Naive thymus-derived CD8-positive, alpha-beta T cell (primary cell): Measurements from ENCODE around the gene LYPLA2. TPM values are rescaled to one million over a fixed set of nuclear protein-coding genes. Genes with fewer than 3 reads are reported as not detected.

Experiments used
- ATAC-seq, 2 donors: fragments of 150-1000 bp; cut with Tn5 transposase in 1 of 2; sonication (Bioruptor Pico), chemical (Tn5 transposase) in 1 of 2; 1 replicate in 1 of 2; 2 replicates in 1 of 2; pipeline ENCODE4 v1.10.0; 2021; ENCODE audit warnings: mild to moderate bottlenecking in 2 of 2, moderate library complexity in 2 of 2
- POLR2A ChIA-PET: fragments of 350-600 bp; sonication (Branson Sonifier 250); formaldehyde crosslinking; loops from one replicate; lab custom pipeline; 2021; ENCODE audit warnings: antibody characterized with exemption; lab: Charles Lee
- DNase-seq, 10 donors: peaks; one replicate each; pipeline versions ENCODE4 v3.0.0 to v3.0.0-alpha.2; 2020 to 2022
- H3K27ac Mint-ChIP-seq, 10 donors: one replicate each; pipeline ENCODE4 v1.8.0; 2020 to 2022; ENCODE audit warnings: mild to moderate bottlenecking in 10 of 10, mixed read lengths in 10 of 10, moderate library complexity in 4 of 10, inconsistent platforms in 1 of 10
- H3K27me3 Mint-ChIP-seq, 5 donors: one replicate each; pipeline ENCODE4 v1.8.0; 2021 to 2022; ENCODE audit warnings: mixed read lengths in 5 of 5
- H3K36me3 Mint-ChIP-seq, 3 donors: one replicate each; pipeline ENCODE4 v1.8.0; 2020 to 2022; ENCODE audit warnings: mixed read lengths in 3 of 3, mild to moderate bottlenecking in 2 of 3, inconsistent platforms in 1 of 3
- H3K4me1 Mint-ChIP-seq, 4 donors: one replicate each; pipeline ENCODE4 v1.8.0; 2021 to 2022; ENCODE audit warnings: mixed read lengths in 4 of 4
- H3K4me3 Mint-ChIP-seq, 10 donors: one replicate each; pipeline ENCODE4 v1.8.0; 2020 to 2022; ENCODE audit warnings: mild to moderate bottlenecking in 10 of 10, mixed read lengths in 10 of 10, moderate library complexity in 6 of 10, inconsistent platforms in 1 of 10
- H3K9me3 Mint-ChIP-seq, 9 donors: one replicate each; pipeline ENCODE4 v1.8.0; 2020 to 2022; ENCODE audit warnings: mixed read lengths in 9 of 9, mild to moderate bottlenecking in 3 of 9, inconsistent platforms in 1 of 9, moderate library complexity in 1 of 9
- polyA plus RNA-seq, 3 donors: library from polyadenylated mRNA; unstranded; fragments of 300-500 nt; fragmentation: Illumina TruSeq; gene quantifications; one replicate each; pipeline ENCODE4 v1.2.3, GENCODE V29; 2021
- total RNA-seq, 8 experiments: library from RNA in 2 of 8; stranded (reverse) in 2 of 8; gene quantifications; one replicate each; pipeline ENCODE4 v1.2.3 and lab custom pipeline; 2021 to 2026

The LYPLA2 gene
- total and polyA plus RNA-seq, 5 experiments from 2014 or later: 52.9 to 104 (median 90.3) TPM

DNA sequence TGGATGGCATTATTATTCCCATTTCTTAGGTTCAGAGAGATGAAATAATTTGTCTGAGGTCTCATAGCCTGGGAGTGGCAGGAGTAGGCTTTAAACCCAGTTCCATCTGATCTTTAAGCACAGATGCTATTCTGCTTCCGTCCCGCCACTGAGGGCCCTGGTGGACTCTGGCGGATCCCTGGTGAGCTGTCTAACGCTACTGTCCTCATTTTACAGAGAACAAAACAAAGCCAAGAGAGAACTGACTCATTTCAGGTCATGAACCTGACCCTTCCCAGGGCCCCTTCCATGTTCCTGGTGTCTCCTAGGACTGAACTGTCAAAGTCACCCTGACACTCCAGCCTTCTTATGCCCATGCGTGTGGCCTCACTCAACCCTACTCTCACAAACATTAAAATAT lies 12.7 kb downstream of the LYPLA2 start:
- H3K4me1 Mint-ChIP-seq: peaks cover 7 to 29% (median 15%) of the 10 kb centered on the region in 4 donors
- no peak overlapping the region for H3K4me3 Mint-ChIP-seq
- DNase-seq (no peak), ATAC-seq (no peak)
- H3K27me3 Mint-ChIP-seq: peaks cover 0 to 1% (median 0%) of the 10 kb centered on the region in 5 donors
- H3K36me3 Mint-ChIP-seq: peaks cover 0 to 16% (median 0%) of the 10 kb centered on the region in 3 donors
- POLR2A ChIA-PET: interaction anchor here (0.5 to 5.7 kb wide), 3 partner anchors 13 to 50 kb away, joined by 3 to 64 read pairs (median 3); partner anchors contain the start of gene LYPLA2
- no peaks in the 10 kb centered on the region for H3K9me3 Mint-ChIP-seq
- peak overlapping the region in 6 of 10 donors; percentile 13 to 84 (median 54) for H3K27ac Mint-ChIP-seq

DNA sequence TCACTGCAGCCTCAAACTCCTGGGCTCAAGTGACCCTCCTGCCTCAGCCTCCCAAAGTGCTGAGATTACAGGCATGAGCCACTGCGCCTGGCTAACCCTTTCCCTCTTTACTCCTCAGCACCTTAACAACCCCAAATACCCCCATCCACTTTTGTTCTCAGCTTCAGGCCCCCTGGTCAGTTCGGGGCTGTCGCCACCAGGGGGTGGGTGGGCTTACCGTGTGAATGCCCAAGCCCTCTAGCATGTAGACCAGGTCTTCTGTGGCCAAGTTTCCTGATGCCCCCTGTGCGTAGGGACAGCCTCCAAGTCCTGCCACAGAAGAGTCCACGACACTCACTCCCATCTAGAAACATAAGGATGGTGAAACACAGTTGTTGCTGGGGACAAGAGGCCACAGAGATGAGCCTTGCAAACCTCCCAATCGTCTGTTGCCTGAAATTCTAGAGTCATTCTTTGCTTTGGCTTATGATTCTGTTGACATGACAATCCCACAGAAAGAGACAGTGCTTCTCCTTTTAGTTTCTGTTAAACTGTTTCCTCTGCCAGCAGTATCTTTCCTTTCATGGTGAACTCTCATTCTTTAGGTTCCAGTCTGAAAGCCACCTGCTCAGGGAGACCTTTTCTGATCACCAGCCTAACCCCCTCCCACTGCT lies 13.4 kb downstream of the LYPLA2 start:
- Mint-ChIP-seq H3K36me3 (peaks cover 0 to 16% (median 0%) of the 10 kb centered on the region in 3 donors), H3K27ac (peak overlapping the region in 5 of 10 donors; percentile 13 to 86 (median 69)), H3K27me3 (peaks cover 0 to 1% (median 0%) of the 10 kb centered on the region in 5 donors)

DNA sequence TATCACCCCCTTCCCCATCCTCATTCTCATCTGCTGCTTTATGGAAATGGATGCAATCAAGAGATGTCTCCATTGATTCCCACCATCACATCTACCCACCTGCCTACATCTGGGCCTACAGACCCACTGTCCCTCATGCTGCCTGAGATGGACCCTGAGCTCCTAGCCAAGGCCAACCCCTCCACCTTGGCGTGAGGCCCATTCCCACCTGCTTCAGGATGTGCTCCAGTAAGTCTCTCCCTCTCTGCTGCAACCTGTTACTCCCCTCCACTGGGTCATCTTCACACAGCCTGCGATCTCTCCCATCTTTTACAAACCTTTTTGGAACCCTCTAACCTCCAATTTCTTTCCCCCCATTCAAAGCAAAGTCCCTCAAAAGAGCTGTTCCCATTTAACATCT lies 14.1 kb downstream of the LYPLA2 start:
- Mint-ChIP-seq H3K9me3 (no peaks in the 10 kb centered on the region), H3K27ac (peak overlapping the region in 5 of 10 donors; percentile 27 to 86 (median 64)), H3K36me3 (peaks cover 0 to 16% (median 0%) of the 10 kb centered on the region in 3 donors), H3K27me3 (peaks cover 0 to 1% (median 0%) of the 10 kb centered on the region in 5 donors), H3K4me3 (peak overlapping the region in 1 of 10 donors; percentile 4), H3K4me1 (peaks cover 6 to 27% (median 13%) of the 10 kb centered on the region in 4 donors)
- no peak for DNase-seq
- ATAC-seq: no peak
- POLR2A ChIA-PET: interaction anchor here (0.6 kb wide), 2 partner anchors 20 to 214 kb away, joined by 3 read pairs; partner anchors contain the start of gene HMGCL

More for the DNA sequence above, 13.4 kb downstream of the LYPLA2 start:
- H3K4me3 Mint-ChIP-seq: peak overlapping the region in 1 of 10 donors; percentile 41
- POLR2A ChIA-PET: interaction anchor here (0.5 to 0.7 kb wide), 4 partner anchors 21 to 215 kb away, joined by 3 read pairs; partner anchors contain the start of gene HMGCL
- no peak for DNase-seq
- peaks cover 7 to 27% (median 13%) of the 10 kb centered on the region in 4 donors for H3K4me1 Mint-ChIP-seq
- no peak for ATAC-seq
- H3K9me3 Mint-ChIP-seq: no peaks in the 10 kb centered on the region

DNA sequence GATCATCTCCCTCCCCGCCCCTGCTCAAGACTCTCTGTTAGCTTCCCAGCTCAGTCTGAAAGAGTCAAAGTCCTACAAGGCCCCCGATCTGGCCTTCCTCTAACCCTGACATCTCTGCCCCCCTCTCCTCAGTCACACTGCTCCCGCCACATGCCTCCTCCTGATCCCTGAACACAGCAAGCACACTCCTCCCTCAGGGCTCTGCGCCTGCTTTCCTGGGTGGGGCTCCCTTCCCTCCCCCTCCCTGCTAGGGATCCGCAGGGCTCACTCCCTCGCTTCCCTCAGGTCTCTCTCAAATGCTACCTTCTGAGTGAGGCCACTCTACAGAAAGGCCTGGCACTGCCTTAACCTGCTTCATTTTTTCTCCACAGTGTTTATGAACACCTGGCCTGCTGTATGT lies 15.3 kb downstream of the LYPLA2 start:
- no peaks in the 10 kb centered on the region for H3K9me3 Mint-ChIP-seq
- ATAC-seq: no peak
- H3K4me1 Mint-ChIP-seq: peaks cover 12 to 35% (median 20%) of the 10 kb centered on the region in 4 donors
- no peak for DNase-seq
- H3K27ac Mint-ChIP-seq: peak overlapping the region in 1 of 10 donors; percentile 33
- no peak overlapping the region for H3K4me3 Mint-ChIP-seq
- no peaks in the 10 kb centered on the region for H3K27me3 Mint-ChIP-seq
- H3K36me3 Mint-ChIP-seq: peaks cover 0 to 20% (median 0%) of the 10 kb centered on the region in 3 donors
- POLR2A ChIA-PET: interaction anchor here (1.2 kb wide), 1 partner anchor 13 kb away, joined by 3 read pairs; no protein-coding TSS in a partner anchor

DNA sequence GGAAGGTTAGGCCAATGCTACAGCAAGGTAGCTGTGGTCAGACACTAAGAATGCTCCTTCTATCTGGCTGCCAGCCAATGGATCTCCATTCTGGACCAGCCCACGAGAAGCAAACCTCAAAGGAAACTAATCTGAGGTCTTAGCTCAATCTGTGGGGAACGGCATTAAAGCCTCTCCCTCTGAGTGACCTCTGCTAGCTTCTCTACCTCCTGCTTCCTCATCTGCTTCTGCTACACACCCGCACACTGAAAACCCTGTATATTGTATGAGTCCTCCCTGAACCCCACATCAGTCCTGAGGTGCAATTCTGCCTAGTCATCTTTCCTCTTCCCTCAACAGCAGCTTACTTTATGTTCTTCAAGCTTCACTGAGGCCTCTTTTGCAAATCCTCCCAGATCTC lies 16.5 kb downstream of the LYPLA2 start:
- ATAC-seq (no peak), DNase-seq (no peak)
- no peaks in the 10 kb centered on the region for H3K27me3 Mint-ChIP-seq
- H3K4me1 Mint-ChIP-seq: peaks cover 12 to 28% (median 18%) of the 10 kb centered on the region in 4 donors
- H3K9me3 Mint-ChIP-seq: no peaks in the 10 kb centered on the region
- H3K36me3 Mint-ChIP-seq: peaks cover 0 to 26% (median 0%) of the 10 kb centered on the region in 3 donors
- peak overlapping the region in 2 of 10 donors; percentile 31 to 63 for H3K27ac Mint-ChIP-seq
- POLR2A ChIA-PET: interaction anchor here (1.2 to 1.5 kb wide), 2 partner anchors 14 to 18 kb away, joined by 3 to 7 read pairs; partner anchors contain the start of gene HMGCL
- H3K4me3 Mint-ChIP-seq: no peak overlapping the region

DNA sequence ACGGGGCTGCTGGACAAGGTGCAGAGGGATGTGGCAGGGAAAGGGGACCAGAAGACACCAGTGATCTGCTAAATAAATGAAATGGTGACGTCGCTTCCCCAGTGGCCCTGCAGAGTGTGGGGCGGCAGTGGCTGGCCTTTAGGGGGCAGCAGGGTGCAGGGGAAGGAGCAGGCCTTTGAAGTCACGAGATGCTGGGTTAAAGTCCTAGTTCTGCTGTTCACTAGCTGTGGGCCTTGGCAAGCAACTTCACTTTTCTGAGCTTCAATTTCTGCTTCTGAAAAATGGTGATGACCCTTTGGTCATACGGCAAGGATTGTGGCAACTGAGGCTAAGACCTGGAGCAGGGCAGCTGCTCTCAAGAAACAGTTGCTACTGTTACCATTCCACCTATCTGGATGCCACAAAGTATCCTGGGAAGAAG lies 18.8 kb downstream of the LYPLA2 start:
- peak; percentile 97 to 98 for ATAC-seq
- Mint-ChIP-seq H3K4me3 (peak overlapping the region in 1 of 10 donors; percentile 2), H3K9me3 (no peaks in the 10 kb centered on the region), H3K27me3 (no peaks in the 10 kb centered on the region), H3K4me1 (peaks cover 12 to 26% (median 18%) of the 10 kb centered on the region in 4 donors), H3K27ac (peak overlapping the region in 6 of 10 donors; percentile 15 to 67 (median 47)), H3K36me3 (peaks cover 0 to 41% (median 5%) of the 10 kb centered on the region in 3 donors)
- peak; percentile 75 to 89 (median 81) for DNase-seq
- POLR2A ChIA-PET: interaction anchor here (0.6 to 3.1 kb wide), 6 partner anchors 9 to 107 kb away, joined by 3 to 16 read pairs (median 6); partner anchors contain the start of genes FUCA1, GALE and HMGCL

DNA sequence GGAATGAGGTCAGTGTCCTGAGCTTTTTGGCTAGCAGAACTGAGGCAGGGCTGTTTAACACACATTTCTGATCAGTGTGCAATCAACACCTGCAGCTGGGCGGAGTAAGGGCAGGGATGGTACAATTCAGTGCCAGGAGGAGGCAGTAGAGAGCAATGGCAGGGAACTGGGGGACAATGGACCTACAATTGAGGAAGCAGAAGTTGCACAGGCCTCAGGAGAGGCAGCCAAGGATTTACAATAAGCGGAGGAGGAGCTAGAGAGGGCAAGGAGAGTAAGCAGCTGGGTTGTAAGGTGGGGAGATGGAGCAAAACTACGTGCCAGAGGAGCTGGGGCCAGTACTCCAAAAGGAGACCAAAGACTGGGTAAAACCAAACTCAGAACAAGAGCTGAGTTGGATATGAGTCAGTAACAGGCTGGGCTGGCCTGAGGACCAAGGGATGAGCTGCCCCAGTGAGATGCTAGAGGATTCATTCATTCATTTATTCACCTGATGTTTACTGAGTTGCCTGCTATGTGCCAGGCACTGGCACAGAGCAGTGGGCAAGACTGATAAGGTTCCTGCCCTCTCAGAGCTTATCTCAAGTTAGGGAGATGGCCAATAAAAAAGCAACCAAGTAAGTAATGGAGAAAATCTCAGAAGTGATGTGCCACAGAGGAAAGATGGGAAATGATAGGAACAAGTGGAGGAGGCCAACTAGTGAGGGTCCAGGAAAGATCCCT lies 20.0 kb downstream of the LYPLA2 start:
- Mint-ChIP-seq H3K27ac (peak overlapping the region in 7 of 10 donors; percentile 16 to 79 (median 65)), H3K9me3 (no peaks in the 10 kb centered on the region), H3K4me1 (peaks cover 9 to 23% (median 18%) of the 10 kb centered on the region in 4 donors), H3K27me3 (no peaks in the 10 kb centered on the region), H3K4me3 (no peak overlapping the region), H3K36me3 (peaks cover 0 to 47% (median 5%) of the 10 kb centered on the region in 3 donors)
- POLR2A ChIA-PET: interaction anchor here (0.8 to 3.1 kb wide), 7 partner anchors 10 to 106 kb away, joined by 3 to 16 read pairs (median 6); partner anchors contain the start of genes GALE and HMGCL
- ATAC-seq (peak; percentile 75 to 79), DNase-seq (peak in 8 of 10 donors; percentile 41 to 67 (median 54))

DNA sequence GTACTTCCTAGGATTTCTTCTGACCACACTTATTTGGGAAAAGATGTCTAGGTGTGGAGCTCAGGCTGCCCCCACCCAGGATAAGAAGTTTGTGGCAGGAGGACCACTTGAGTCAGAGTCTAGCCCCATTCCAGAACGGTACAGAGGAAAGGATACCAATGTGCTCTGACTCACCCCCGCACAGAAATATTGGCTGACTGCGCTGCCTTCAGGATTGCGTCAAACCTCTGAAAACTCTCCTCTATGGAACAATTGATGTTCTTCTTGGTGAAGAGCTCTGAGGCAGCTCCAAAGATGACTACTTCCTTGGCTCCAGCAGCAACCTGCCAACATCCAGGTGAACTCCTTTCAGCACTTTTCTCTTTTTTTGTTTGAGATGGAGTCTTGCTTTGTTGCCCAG lies 23.1 kb downstream of the LYPLA2 start:
- no peak for ATAC-seq
- no peak overlapping the region for H3K4me3 Mint-ChIP-seq
- H3K4me1 Mint-ChIP-seq: peaks cover 8 to 20% (median 18%) of the 10 kb centered on the region in 4 donors
- H3K36me3 Mint-ChIP-seq: peaks cover 0 to 72% (median 14%) of the 10 kb centered on the region in 3 donors
- H3K27ac Mint-ChIP-seq: peak overlapping the region in 1 of 10 donors; percentile 49
- DNase-seq: no peak
- POLR2A ChIA-PET: interaction anchor here (0.6 kb wide), 1 partner anchor 84 kb away, joined by 3 read pairs; no protein-coding TSS in a partner anchor
- no peaks in the 10 kb centered on the region for H3K9me3 Mint-ChIP-seq
- H3K27me3 Mint-ChIP-seq: no peaks in the 10 kb centered on the region

DNA sequence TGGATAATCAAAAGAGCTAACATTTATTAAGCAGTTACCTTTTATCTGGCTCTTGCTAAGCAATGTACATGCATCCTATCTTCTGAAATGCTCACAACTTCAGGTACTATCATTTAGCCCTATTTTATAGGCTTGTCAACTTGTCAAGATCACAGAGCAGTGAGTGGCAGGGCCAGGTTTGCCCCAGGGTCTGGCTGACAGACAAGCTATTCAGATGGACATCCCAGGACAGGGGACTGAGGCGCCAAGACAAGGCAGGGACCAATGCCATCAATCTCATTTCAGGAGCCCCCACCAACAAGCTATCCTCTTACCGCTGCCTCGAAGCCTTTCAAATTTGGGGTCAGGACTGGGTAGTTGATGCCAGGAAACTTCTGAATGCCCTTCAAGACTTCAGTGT lies 25.4 kb downstream of the LYPLA2 start:
- no peak overlapping the region for H3K4me3 Mint-ChIP-seq

DNA sequence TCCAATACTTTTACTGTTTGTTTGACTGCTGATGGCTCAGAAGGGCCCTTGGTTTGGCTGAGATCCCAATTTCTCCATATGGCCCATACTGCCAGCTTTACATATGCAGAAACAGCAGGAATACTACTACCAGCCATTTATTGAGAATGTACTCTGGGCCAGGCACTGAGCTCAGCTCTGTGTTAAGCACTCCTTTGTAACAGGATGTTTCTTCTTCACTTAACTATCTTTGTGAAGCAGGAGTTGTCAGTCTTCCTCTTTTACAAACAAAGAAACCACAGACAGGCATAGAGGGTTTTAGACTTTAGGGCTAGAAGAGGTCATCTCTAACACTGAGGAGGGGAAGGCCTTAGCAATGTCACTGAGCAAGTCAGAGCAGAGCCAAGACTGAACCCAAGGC lies 26.0 kb downstream of the LYPLA2 start:
- H3K4me1 Mint-ChIP-seq: peaks cover 0 to 6% (median 2%) of the 10 kb centered on the region in 4 donors
- no peak overlapping the region for H3K27ac Mint-ChIP-seq
- POLR2A ChIA-PET: interaction anchor here (2.5 kb wide), 1 partner anchor 9 kb away, joined by 15 read pairs; the partner anchor contains the start of gene HMGCL
- no peaks in the 10 kb centered on the region for H3K9me3 Mint-ChIP-seq
- no peak overlapping the region for H3K4me3 Mint-ChIP-seq
- DNase-seq (no peak), ATAC-seq (no peak)
- H3K27me3 Mint-ChIP-seq: no peaks in the 10 kb centered on the region
- peaks cover 0 to 71% (median 17%) of the 10 kb centered on the region in 3 donors for H3K36me3 Mint-ChIP-seq

More for the DNA sequence above, 25.4 kb downstream of the LYPLA2 start:
- Mint-ChIP-seq H3K27me3 (no peaks in the 10 kb centered on the region), H3K36me3 (peaks cover 0 to 71% (median 17%) of the 10 kb centered on the region in 3 donors), H3K27ac (no peak overlapping the region), H3K4me1 (peaks cover 0 to 3% (median 2%) of the 10 kb centered on the region in 4 donors), H3K9me3 (no peaks in the 10 kb centered on the region)
- POLR2A ChIA-PET: interaction anchor here (2.5 kb wide), 1 partner anchor 9 kb away, joined by 15 read pairs; the partner anchor contains the start of gene HMGCL
- no peak for ATAC-seq
- no peak for DNase-seq

DNA sequence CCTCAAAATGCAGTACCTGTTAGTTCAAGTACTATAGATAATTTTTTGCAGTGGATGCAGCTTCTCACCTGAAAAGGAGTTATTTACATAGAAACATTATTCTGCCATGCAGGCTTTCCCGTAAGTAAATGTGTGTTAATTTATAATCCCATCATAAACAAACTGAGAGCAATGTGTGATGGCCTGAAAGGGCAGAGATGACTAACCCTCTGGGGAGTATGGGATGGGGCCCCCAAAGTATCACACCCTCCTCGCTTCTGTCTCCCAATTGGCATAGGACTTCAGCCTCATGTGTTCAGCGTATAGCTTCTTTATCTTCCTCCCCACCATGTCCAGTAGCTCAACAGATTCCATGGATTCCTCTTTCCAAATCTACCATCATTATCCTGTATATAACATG lies 26.7 kb downstream of the LYPLA2 start:
- Mint-ChIP-seq H3K27ac (no peak overlapping the region), H3K36me3 (peaks cover 0 to 67% (median 17%) of the 10 kb centered on the region in 3 donors), H3K9me3 (no peaks in the 10 kb centered on the region), H3K4me1 (peaks cover 0 to 8% (median 2%) of the 10 kb centered on the region in 4 donors), H3K4me3 (no peak overlapping the region), H3K27me3 (no peaks in the 10 kb centered on the region)
- POLR2A ChIA-PET: interaction anchor here (2.5 kb wide), 1 partner anchor 8 kb away, joined by 15 read pairs; the partner anchor contains the start of gene HMGCL
- ATAC-seq (no peak), DNase-seq (no peak)
